K562 (cell line): ENCODE measurements around the gene SPEF1. TPM values are rescaled to one million over a fixed set of nuclear protein-coding genes. Genes with fewer than 3 reads are reported as not detected.
A peak's percentile ranks its signal among the peaks of the same experiment; 100 is the strongest.
"Not testable (repeated sequence)": the region's sequence is repeated elsewhere in the genome, so short reads cannot be mapped to it uniquely, and the experiment has no call there.

ENCODE experiments used
- ATAC-seq: fragments of 200-7000 bp; cut with Tn5 transposase; 3 replicates; pipeline ENCODE4 v1.9.1; 2020; ENCODE audit warnings: moderate library complexity
- BruUV-seq: library from RNA; stranded (reverse); fragments of 400-500 nt; replicated peaks from 2 replicates; lab custom pipeline; 2021; lab: Mats Ljungman, UMichigan
- CTCF ChIA-PET: fragments of 300-600 bp; formaldehyde crosslinking; extraction: SDS; loops from one replicate; lab custom pipeline; 2021; ENCODE audit warnings: low intra/inter-chr PET ratio; lab: Yijun Ruan, JAX
- POLR2A ChIA-PET: fragments of 300-600, 350-650 bp; sonication (Branson Sonifier 250); formaldehyde crosslinking; extraction: SDS; loops from one replicate; lab custom pipeline; 2021; ENCODE audit warnings: antibody characterized with exemption, inconsistent platforms; lab: Yijun Ruan, JAX
- DNase-seq, 4 experiments: peaks; one replicate each; pipeline versions ENCODE4 v3.0.0 to v3.0.0-alpha.2; 2011 to 2018; ENCODE audit warnings: low spot score in 3 of 4, mixed read lengths in 3 of 4; ENCODE audit errors: extremely low read depth in 1 of 4
- FAIRE-seq: peaks from 2 replicates; lab custom pipeline; 2011; peaks lifted over from hg19 to GRCh38; lab: Jason Lieb, UNC
- H2AFZ ChIP-seq: 2 replicates; pipeline ENCODE4 v1.6.0; 2011; ENCODE audit warnings: low read depth, low read length, control low read depth, inconsistent platforms
- H3K27ac ChIP-seq: fragments of 200-600 bp; 3 replicates; pipeline ENCODE4 v1.8.0; 2011; ENCODE audit warnings: low read depth, mild to moderate bottlenecking, control low read depth, inconsistent platforms, low read length, moderate library complexity, mixed read lengths; ENCODE audit errors: extremely low read depth
- H3K27me3 ChIP-seq, 2 experiments: fragments of 300-600 bp in 1 of 2; 2 replicates in 1 of 2; 3 replicates in 1 of 2; pipeline versions ENCODE4 v1.6.0 to v1.8.0; 2011; ENCODE audit warnings: inconsistent platforms in 2 of 2, low read length in 2 of 2, mild to moderate bottlenecking in 1 of 2, mixed read lengths in 1 of 2, moderate library complexity in 1 of 2; ENCODE audit not compliant: control insufficient read depth in 2 of 2, insufficient read depth in 2 of 2
- H3K36me3 ChIP-seq: fragments of 300-600 bp; 3 replicates; pipeline ENCODE4 v1.8.0; 2011; ENCODE audit warnings: mild to moderate bottlenecking, low read length, inconsistent platforms; ENCODE audit not compliant: control insufficient read depth, insufficient read depth
- H3K4me1 ChIP-seq, 2 experiments: fragments of 200-600 bp in 1 of 2; replicated peaks in 1 of 2; 2 replicates in 1 of 2; 3 replicates in 1 of 2; pipeline versions ENCODE4 v1.5.1 to v1.8.0; 2011; ENCODE audit warnings: inconsistent platforms in 2 of 2, low read length in 2 of 2, mild to moderate bottlenecking in 1 of 2, mixed read lengths in 1 of 2, moderate library complexity in 1 of 2; ENCODE audit not compliant: control insufficient read depth in 2 of 2, insufficient read depth in 2 of 2
- H3K4me2 ChIP-seq: 2 replicates; pipeline ENCODE4 v1.6.1; 2011; ENCODE audit warnings: low read length, control low read depth, inconsistent platforms, mixed read lengths; ENCODE audit not compliant: insufficient read depth
- H3K4me3 ChIP-seq: fragments of 200-600 bp; sonication (generic), shearing (Covaris generic); 2 replicates; pipeline ENCODE4 v1.5.1; 2016; ENCODE audit warnings: control low read depth, inconsistent platforms
- H3K79me2 ChIP-seq: fragments of 200-600 bp; 3 replicates; pipeline ENCODE4 v1.8.0; 2011; ENCODE audit warnings: low read length, inconsistent platforms; ENCODE audit not compliant: control insufficient read depth, insufficient read depth
- H3K9ac ChIP-seq, 2 experiments: 2 replicates each; pipeline versions ENCODE4 v1.6.0 to v1.6.1; 2011; ENCODE audit warnings: low read depth in 2 of 2, low read length in 2 of 2, control low read depth in 1 of 2, inconsistent platforms in 1 of 2, mild to moderate bottlenecking in 1 of 2, mixed read lengths in 1 of 2; ENCODE audit not compliant: insufficient read depth in 1 of 2
- H3K9me1 ChIP-seq: one replicate; pipeline ENCODE4 v1.6.0; 2011; ENCODE audit warnings: inconsistent platforms, mild to moderate bottlenecking, low read length, moderate library complexity; ENCODE audit not compliant: control insufficient read depth, insufficient read depth
- H3K9me3 ChIP-seq: replicated peaks from 2 replicates; pipeline ENCODE4 v1.5.1; 2011; ENCODE audit warnings: low read depth, low read length, inconsistent platforms; ENCODE audit not compliant: control insufficient read depth, insufficient read depth
- H4K20me1 ChIP-seq: replicated peaks from 2 replicates; pipeline ENCODE4 v1.6.1; 2011; ENCODE audit warnings: low read length, inconsistent platforms, mixed read lengths; ENCODE audit not compliant: control insufficient read depth, insufficient read depth
- WGBS: fragments of 100-300 bp; shearing (Covaris generic); methylation state at CpG from one replicate; pipeline ENCODE4 v1.1.6; 2016; ENCODE audit warnings: low coverage, mixed read lengths; ENCODE audit not compliant: insufficient coverage; ENCODE audit errors: missing lambda C conversion rate; 5-methylcytosine and 5-hydroxymethylcytosine counted together
- in situ Hi-C: fragments of 300-500 bp; cut with MboI; formaldehyde crosslinking; loops from 4 replicates; pipeline ENCODE4 v1.15.0; 2018; ENCODE audit warnings: inconsistent platforms, mixed read lengths
- intact Hi-C: fragments of 100-400 bp; cut with micrococcal nuclease; formaldehyde crosslinking; loops from 2 replicates; pipeline ENCODE4 v1.14.2; 2022
- polyA plus RNA-seq, 8 experiments: library from polyadenylated mRNA; depleted of rRNA in 4 of 8; stranded (reverse) in 5 of 8; unstranded in 3 of 8; fragments of >200 nt; fragmentation: Nextera tagmentation in 2 of 8; fragmentation: Illumina TruSeq in 1 of 8; extraction: Ambion mirVana in 2 of 8; extraction: Trizol in 1 of 8; gene quantifications; 2 replicates each; pipeline versions ENCODE4 v1.2.1 to v1.2.3, GENCODE V29; 2011 to 2014; ENCODE audit warnings: inconsistent platforms in 1 of 8, missing spikeins in 1 of 8
- total RNA-seq, 7 experiments: library from RNA; depleted of rRNA in 6 of 7; stranded (reverse); fragments of >200 nt in 6 of 7; fragmentation: Illumina TruSeq in 2 of 7; extraction: Trizol in 2 of 7; gene quantifications; 2 replicates each; pipeline versions ENCODE4 v1.2.1 to v1.2.3, GENCODE V29; 2011 to 2021; ENCODE audit warnings: low replicate concordance in 1 of 7
- TF ChIP-seq, protein P1 (sequence below): sonication (generic); formaldehyde crosslinking; IDR thresholded peaks from 2 replicates; pipeline ENCODE4 v1.4.0; 2020; ENCODE audit warnings: mild to moderate bottlenecking, missing genetic modification reagents
- TF ChIP-seq, protein P2 (sequence below): sonication (generic); formaldehyde crosslinking; IDR thresholded peaks from 2 replicates; pipeline ENCODE4 v1.8.1; 2023; ENCODE audit warnings: mild to moderate bottlenecking, missing genetic modification reagents
- TF ChIP-seq, protein P3 (sequence below): IDR thresholded peaks from 2 replicates; pipeline ENCODE4 v1.6.1; 2011; ENCODE audit warnings: borderline replicate concordance, low read depth, mild to moderate bottlenecking, moderate library complexity, low read length; ENCODE audit not compliant: insufficient read depth, poor library complexity, severe bottlenecking

Gene SPEF1
- total and polyA plus RNA-seq, 9 of the 15 experiments (the other 6 are each of a cell fraction or from before 2014, with no cell fraction given) = not detected

DNA sequence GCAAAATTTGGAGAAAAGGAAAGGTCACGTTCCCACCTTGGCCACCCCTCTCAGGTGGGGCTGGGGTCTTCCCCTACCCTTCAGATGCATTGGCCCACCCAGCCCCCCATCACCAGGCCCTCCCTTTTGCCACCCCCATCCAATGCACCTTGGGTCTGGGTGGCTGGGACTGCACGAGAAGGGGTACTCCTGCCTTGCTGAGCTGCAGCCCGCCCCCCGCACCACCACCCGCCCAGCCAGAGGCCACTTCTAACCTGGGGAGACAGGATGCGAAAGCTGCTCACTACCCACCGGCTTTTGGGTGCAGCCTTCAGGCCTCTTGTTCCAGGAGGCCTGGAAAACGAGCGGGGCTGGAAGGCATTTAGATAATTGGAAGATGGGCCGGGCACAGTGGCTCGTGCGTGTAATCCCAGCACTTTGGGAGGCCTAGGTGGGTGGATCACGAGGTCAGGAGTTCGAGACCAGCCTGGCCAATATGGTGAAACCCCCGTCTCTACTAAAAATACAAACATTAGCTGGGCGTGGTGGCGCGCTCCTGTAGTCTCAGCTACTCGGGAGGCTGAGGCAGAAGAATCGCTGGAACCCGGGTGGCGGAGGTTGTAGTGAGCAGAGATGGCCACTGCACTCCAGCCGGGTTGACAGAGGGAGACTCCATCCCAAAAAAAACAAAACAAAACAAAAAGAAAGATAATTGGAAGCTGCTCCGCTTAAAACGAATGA is 13.6 kb upstream of the SPEF1 start:
- in situ Hi-C loops = no loop called here
- BruUV-seq = no TSS peak
- H3K27ac ChIP-seq = 0 out of 3 replicates have a peak overlapping the region, but pooled peaks have one; percentile 73
- peak overlapping the region; percentile 81 for H3K4me2 ChIP-seq
- WGBS = 91% methylated on average over 13 of the region's 25 CpGs
- no peaks in the 10 kb centered on the region for H3K27me3 ChIP-seq
- peak overlapping the region; percentile 94; the same call in 1 of the 2 replicates for H2AFZ ChIP-seq
- ChIA-PET POLR2A (interaction anchor here (1.1 kb wide), 1 partner anchor 10 kb away, joined by 3 read pairs; no protein-coding TSS in a partner anchor), CTCF (interaction anchor here (0.9 kb wide), 1 partner anchor 8 kb away, joined by 3 read pairs; the partner anchor contains the start of gene CENPB)
- no peak for ATAC-seq
- H3K9me3 ChIP-seq = no peaks in the 10 kb centered on the region
- peaks cover 12% of the 10 kb centered on the region; the same call in 2 of the 3 replicates for H3K79me2 ChIP-seq
- no peak for FAIRE-seq
- peaks cover 14 to 32% of the 10 kb centered on the region in 2 experiments; a peak in 4 of 5 replicates for H3K4me1 ChIP-seq
- TF ChIP-seq, protein P1, sequence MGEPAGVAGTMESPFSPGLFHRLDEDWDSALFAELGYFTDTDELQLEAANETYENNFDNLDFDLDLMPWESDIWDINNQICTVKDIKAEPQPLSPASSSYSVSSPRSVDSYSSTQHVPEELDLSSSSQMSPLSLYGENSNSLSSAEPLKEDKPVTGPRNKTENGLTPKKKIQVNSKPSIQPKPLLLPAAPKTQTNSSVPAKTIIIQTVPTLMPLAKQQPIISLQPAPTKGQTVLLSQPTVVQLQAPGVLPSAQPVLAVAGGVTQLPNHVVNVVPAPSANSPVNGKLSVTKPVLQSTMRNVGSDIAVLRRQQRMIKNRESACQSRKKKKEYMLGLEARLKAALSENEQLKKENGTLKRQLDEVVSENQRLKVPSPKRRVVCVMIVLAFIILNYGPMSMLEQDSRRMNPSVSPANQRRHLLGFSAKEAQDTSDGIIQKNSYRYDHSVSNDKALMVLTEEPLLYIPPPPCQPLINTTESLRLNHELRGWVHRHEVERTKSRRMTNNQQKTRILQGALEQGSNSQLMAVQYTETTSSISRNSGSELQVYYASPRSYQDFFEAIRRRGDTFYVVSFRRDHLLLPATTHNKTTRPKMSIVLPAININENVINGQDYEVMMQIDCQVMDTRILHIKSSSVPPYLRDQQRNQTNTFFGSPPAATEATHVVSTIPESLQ = 0 out of 2 replicates have a peak, but pooled peaks have one; percentile 25
- TF ChIP-seq, protein P2, sequence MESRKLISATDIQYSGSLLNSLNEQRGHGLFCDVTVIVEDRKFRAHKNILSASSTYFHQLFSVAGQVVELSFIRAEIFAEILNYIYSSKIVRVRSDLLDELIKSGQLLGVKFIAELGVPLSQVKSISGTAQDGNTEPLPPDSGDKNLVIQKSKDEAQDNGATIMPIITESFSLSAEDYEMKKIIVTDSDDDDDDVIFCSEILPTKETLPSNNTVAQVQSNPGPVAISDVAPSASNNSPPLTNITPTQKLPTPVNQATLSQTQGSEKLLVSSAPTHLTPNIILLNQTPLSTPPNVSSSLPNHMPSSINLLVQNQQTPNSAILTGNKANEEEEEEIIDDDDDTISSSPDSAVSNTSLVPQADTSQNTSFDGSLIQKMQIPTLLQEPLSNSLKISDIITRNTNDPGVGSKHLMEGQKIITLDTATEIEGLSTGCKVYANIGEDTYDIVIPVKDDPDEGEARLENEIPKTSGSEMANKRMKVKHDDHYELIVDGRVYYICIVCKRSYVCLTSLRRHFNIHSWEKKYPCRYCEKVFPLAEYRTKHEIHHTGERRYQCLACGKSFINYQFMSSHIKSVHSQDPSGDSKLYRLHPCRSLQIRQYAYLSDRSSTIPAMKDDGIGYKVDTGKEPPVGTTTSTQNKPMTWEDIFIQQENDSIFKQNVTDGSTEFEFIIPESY = 0 out of 2 replicates have a peak, but pooled peaks have one; percentile 4
- TF ChIP-seq, protein P3, sequence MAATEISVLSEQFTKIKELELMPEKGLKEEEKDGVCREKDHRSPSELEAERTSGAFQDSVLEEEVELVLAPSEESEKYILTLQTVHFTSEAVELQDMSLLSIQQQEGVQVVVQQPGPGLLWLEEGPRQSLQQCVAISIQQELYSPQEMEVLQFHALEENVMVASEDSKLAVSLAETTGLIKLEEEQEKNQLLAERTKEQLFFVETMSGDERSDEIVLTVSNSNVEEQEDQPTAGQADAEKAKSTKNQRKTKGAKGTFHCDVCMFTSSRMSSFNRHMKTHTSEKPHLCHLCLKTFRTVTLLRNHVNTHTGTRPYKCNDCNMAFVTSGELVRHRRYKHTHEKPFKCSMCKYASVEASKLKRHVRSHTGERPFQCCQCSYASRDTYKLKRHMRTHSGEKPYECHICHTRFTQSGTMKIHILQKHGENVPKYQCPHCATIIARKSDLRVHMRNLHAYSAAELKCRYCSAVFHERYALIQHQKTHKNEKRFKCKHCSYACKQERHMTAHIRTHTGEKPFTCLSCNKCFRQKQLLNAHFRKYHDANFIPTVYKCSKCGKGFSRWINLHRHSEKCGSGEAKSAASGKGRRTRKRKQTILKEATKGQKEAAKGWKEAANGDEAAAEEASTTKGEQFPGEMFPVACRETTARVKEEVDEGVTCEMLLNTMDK = no peak
- TF ChIP-seq, all 486 proteins: peak for 2
- intact Hi-C loops = no loop called here
- DNase-seq = no peak
- Histone ChIP-seq H3K9me1 (no peaks in the 10 kb centered on the region), H3K4me3 (no peak overlapping the region), H4K20me1 (no peaks in the 10 kb centered on the region), H3K9ac (peak overlapping the region in 1 of 2 experiments; percentile 69; a peak in 2 of 4 replicates), H3K36me3 (peaks cover 12% of the 10 kb centered on the region; the same call in 2 of the 3 replicates)

DNA sequence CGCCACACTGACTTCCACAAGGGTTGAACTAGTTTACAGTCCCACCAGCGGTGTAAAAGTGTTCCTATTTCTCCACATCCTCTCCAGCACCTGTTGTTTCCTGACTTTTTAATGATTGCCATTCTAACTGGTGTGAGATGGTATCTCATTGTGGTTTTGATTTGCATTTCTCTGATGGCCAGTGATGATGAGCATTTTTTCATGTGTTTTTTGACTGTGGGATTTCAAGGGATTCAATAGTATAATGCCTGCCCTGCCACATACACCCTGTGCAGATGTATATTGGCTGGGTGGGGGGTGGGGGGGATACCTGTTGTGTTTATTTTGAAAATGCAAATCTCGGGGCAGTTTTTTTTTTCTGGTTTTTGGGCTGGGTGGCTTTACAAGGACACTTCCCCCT is 12.9 kb upstream of the SPEF1 start:
- H3K4me2 ChIP-seq = not testable (repeated sequence)

More for the DNA sequence above, 12.9 kb upstream of the SPEF1 start:
- FAIRE-seq, DNase-seq, ATAC-seq, H3K9me3 ChIP-seq, H3K36me3 ChIP-seq, H3K9me1 ChIP-seq, CTCF ChIA-PET, H3K4me3 ChIP-seq, intact Hi-C loops, H3K9ac ChIP-seq, BruUV-seq, H3K27me3 ChIP-seq, H3K27ac ChIP-seq, in situ Hi-C loops, H2AFZ ChIP-seq, H4K20me1 ChIP-seq, POLR2A ChIA-PET: not testable (repeated sequence)
- 100% methylated on average over 1 of the region's 3 CpGs for WGBS
- Histone ChIP-seq H3K4me1 (peaks cover 14 to 32% of the 10 kb centered on the region in 2 experiments; a peak in 4 of 5 replicates), H3K79me2 (peaks cover 12% of the 10 kb centered on the region; the same call in 2 of the 3 replicates)
